K562 (cell line): ENCODE results near the gene MACROD2. TPM values are rescaled to one million over a fixed set of nuclear protein-coding genes. Genes with fewer than 3 reads are reported as not detected.

Experiments used
- ATAC-seq: fragments of 200-7000 bp; cut with Tn5 transposase; 3 replicates; pipeline ENCODE4 v1.9.1; 2020; ENCODE audit warnings: moderate library complexity
- BruUV-seq: library from RNA; stranded (reverse); fragments of 400-500 nt; replicated peaks from 2 replicates; lab custom pipeline; 2021; lab: Mats Ljungman, UMichigan
- CTCF ChIA-PET: fragments of 300-600 bp; formaldehyde crosslinking; extraction: SDS; loops from one replicate; lab custom pipeline; 2021; ENCODE audit warnings: low intra/inter-chr PET ratio; lab: Yijun Ruan, JAX
- POLR2A ChIA-PET: fragments of 300-600, 350-650 bp; sonication (Branson Sonifier 250); formaldehyde crosslinking; extraction: SDS; loops from one replicate; lab custom pipeline; 2021; ENCODE audit warnings: antibody characterized with exemption, inconsistent platforms; lab: Yijun Ruan, JAX
- DNase-seq, 4 experiments: peaks; one replicate each; pipeline versions ENCODE4 v3.0.0 to v3.0.0-alpha.2; 2011 to 2018; ENCODE audit warnings: low spot score in 3 of 4, mixed read lengths in 3 of 4; ENCODE audit errors: extremely low read depth in 1 of 4
- FAIRE-seq: peaks from 2 replicates; lab custom pipeline; 2011; peaks lifted over from hg19 to GRCh38; lab: Jason Lieb, UNC
- H2AFZ ChIP-seq: 2 replicates; pipeline ENCODE4 v1.6.0; 2011; ENCODE audit warnings: low read depth, low read length, control low read depth, inconsistent platforms
- H3K27ac ChIP-seq: fragments of 200-600 bp; 3 replicates; pipeline ENCODE4 v1.8.0; 2011; ENCODE audit warnings: low read depth, mild to moderate bottlenecking, control low read depth, inconsistent platforms, low read length, moderate library complexity, mixed read lengths; ENCODE audit errors: extremely low read depth
- H3K27me3 ChIP-seq, 2 experiments: fragments of 300-600 bp in 1 of 2; 2 replicates in 1 of 2; 3 replicates in 1 of 2; pipeline versions ENCODE4 v1.6.0 to v1.8.0; 2011; ENCODE audit warnings: inconsistent platforms in 2 of 2, low read length in 2 of 2, mild to moderate bottlenecking in 1 of 2, mixed read lengths in 1 of 2, moderate library complexity in 1 of 2; ENCODE audit not compliant: control insufficient read depth in 2 of 2, insufficient read depth in 2 of 2
- H3K36me3 ChIP-seq: fragments of 300-600 bp; 3 replicates; pipeline ENCODE4 v1.8.0; 2011; ENCODE audit warnings: mild to moderate bottlenecking, low read length, inconsistent platforms; ENCODE audit not compliant: control insufficient read depth, insufficient read depth
- H3K4me1 ChIP-seq, 2 experiments: fragments of 200-600 bp in 1 of 2; replicated peaks in 1 of 2; 2 replicates in 1 of 2; 3 replicates in 1 of 2; pipeline versions ENCODE4 v1.5.1 to v1.8.0; 2011; ENCODE audit warnings: inconsistent platforms in 2 of 2, low read length in 2 of 2, mild to moderate bottlenecking in 1 of 2, mixed read lengths in 1 of 2, moderate library complexity in 1 of 2; ENCODE audit not compliant: control insufficient read depth in 2 of 2, insufficient read depth in 2 of 2
- H3K4me2 ChIP-seq: 2 replicates; pipeline ENCODE4 v1.6.1; 2011; ENCODE audit warnings: low read length, control low read depth, inconsistent platforms, mixed read lengths; ENCODE audit not compliant: insufficient read depth
- H3K4me3 ChIP-seq: fragments of 200-600 bp; sonication (generic), shearing (Covaris generic); 2 replicates; pipeline ENCODE4 v1.5.1; 2016; ENCODE audit warnings: control low read depth, inconsistent platforms
- H3K79me2 ChIP-seq: fragments of 200-600 bp; 3 replicates; pipeline ENCODE4 v1.8.0; 2011; ENCODE audit warnings: low read length, inconsistent platforms; ENCODE audit not compliant: control insufficient read depth, insufficient read depth
- H3K9ac ChIP-seq, 2 experiments: 2 replicates each; pipeline versions ENCODE4 v1.6.0 to v1.6.1; 2011; ENCODE audit warnings: low read depth in 2 of 2, low read length in 2 of 2, control low read depth in 1 of 2, inconsistent platforms in 1 of 2, mild to moderate bottlenecking in 1 of 2, mixed read lengths in 1 of 2; ENCODE audit not compliant: insufficient read depth in 1 of 2
- H3K9me1 ChIP-seq: one replicate; pipeline ENCODE4 v1.6.0; 2011; ENCODE audit warnings: inconsistent platforms, mild to moderate bottlenecking, low read length, moderate library complexity; ENCODE audit not compliant: control insufficient read depth, insufficient read depth
- H3K9me3 ChIP-seq: replicated peaks from 2 replicates; pipeline ENCODE4 v1.5.1; 2011; ENCODE audit warnings: low read depth, low read length, inconsistent platforms; ENCODE audit not compliant: control insufficient read depth, insufficient read depth
- H4K20me1 ChIP-seq: replicated peaks from 2 replicates; pipeline ENCODE4 v1.6.1; 2011; ENCODE audit warnings: low read length, inconsistent platforms, mixed read lengths; ENCODE audit not compliant: control insufficient read depth, insufficient read depth
- ELK1 ChIP-seq: sonication (generic); formaldehyde crosslinking; IDR thresholded peaks from 2 replicates; pipeline ENCODE4 v1.8.1; 2022; ENCODE audit warnings: missing genetic modification reagents
- HMBOX1 ChIP-seq: sonication (generic); IDR thresholded peaks from 2 replicates; pipeline ENCODE4 v1.6.1; 2016
- JUND ChIP-seq, 2 experiments: IDR thresholded peaks; 2 replicates in 1 of 2; 3 replicates in 1 of 2; pipeline ENCODE4 v1.6.1; 2011; ENCODE audit warnings: borderline replicate concordance in 2 of 2, low read depth in 2 of 2, low read length in 2 of 2, improper control_type of control experiment in 1 of 2, missing biosample characterization in 1 of 2, missing genetic modification characterization in 1 of 2, missing genetic modification reagents in 1 of 2
- WGBS: fragments of 100-300 bp; shearing (Covaris generic); methylation state at CpG from one replicate; pipeline ENCODE4 v1.1.6; 2016; ENCODE audit warnings: low coverage, mixed read lengths; ENCODE audit not compliant: insufficient coverage; ENCODE audit errors: missing lambda C conversion rate; 5-methylcytosine and 5-hydroxymethylcytosine counted together
- in situ Hi-C: fragments of 300-500 bp; cut with MboI; formaldehyde crosslinking; loops from 4 replicates; pipeline ENCODE4 v1.15.0; 2018; ENCODE audit warnings: inconsistent platforms, mixed read lengths
- intact Hi-C: fragments of 100-400 bp; cut with micrococcal nuclease; formaldehyde crosslinking; loops from 2 replicates; pipeline ENCODE4 v1.14.2; 2022
- polyA plus RNA-seq, 8 experiments: library from polyadenylated mRNA; depleted of rRNA in 4 of 8; stranded (reverse) in 5 of 8; unstranded in 3 of 8; fragments of >200 nt; fragmentation: Nextera tagmentation in 2 of 8; fragmentation: Illumina TruSeq in 1 of 8; extraction: Ambion mirVana in 2 of 8; extraction: Trizol in 1 of 8; gene quantifications; 2 replicates each; pipeline versions ENCODE4 v1.2.1 to v1.2.3, GENCODE V29; 2011 to 2014; ENCODE audit warnings: inconsistent platforms in 1 of 8, missing spikeins in 1 of 8
- total RNA-seq, 7 experiments: library from RNA; depleted of rRNA in 6 of 7; stranded (reverse); fragments of >200 nt in 6 of 7; fragmentation: Illumina TruSeq in 2 of 7; extraction: Trizol in 2 of 7; gene quantifications; 2 replicates each; pipeline versions ENCODE4 v1.2.1 to v1.2.3, GENCODE V29; 2011 to 2021; ENCODE audit warnings: low replicate concordance in 1 of 7

Gene MACROD2
- total and polyA plus RNA-seq, 9 of the 15 experiments (the other 6 are each of a cell fraction or from before 2014, with no cell fraction given): not detected

GRCh38 chr20:14672066-14672465, 676.8 kb downstream of the MACROD2 start:
- intact Hi-C loops: no loop called here
- H4K20me1 ChIP-seq: no peaks in the 10 kb centered on the region
- H3K36me3 ChIP-seq: no peaks in the 10 kb centered on the region
- no peak overlapping the region for H3K4me3 ChIP-seq
- no peaks in the 10 kb centered on the region for H3K4me1 ChIP-seq
- no peak overlapping the region for H3K4me2 ChIP-seq
- no peaks in the 10 kb centered on the region for H3K79me2 ChIP-seq
- H3K9ac ChIP-seq: no peak overlapping the region
- no peak for TF ChIP-seq HMBOX1
- TF ChIP-seq JUND (IDR thresholded peaks at IDR 0.05; ENCODE audit: borderline replicate concordance, low read depth, low read length): no peak
- TF ChIP-seq JUND (tag; IDR thresholded peaks at IDR 0.05; ENCODE audit: borderline replicate concordance, low read depth, low read length): no peak
- no peak for TF ChIP-seq ELK1 (CRISPR knock-in tag)
- TF ChIP-seq, all 486 proteins: peak for 0
- ChIA-PET POLR2A (no interaction called here), CTCF (no interaction called here)
- DNase-seq: no peak
- no peak for FAIRE-seq
- no peak overlapping the region for H3K27ac ChIP-seq
- H3K9me1 ChIP-seq: no peaks in the 10 kb centered on the region
- H2AFZ ChIP-seq: no peak overlapping the region
- in situ Hi-C loops: no loop called here
- no peaks in the 10 kb centered on the region for H3K27me3 ChIP-seq
- ATAC-seq: no peak
- BruUV-seq: no TSS peak
- H3K9me3 ChIP-seq: no peaks in the 10 kb centered on the region
- WGBS: 0% methylated on average over 2 of the region's 2 CpGs
